Measurements from ENCODE around the gene BBS1.
"Not testable (repeated sequence)": the region's sequence is repeated elsewhere in the genome, so short reads cannot be mapped to it uniquely, and the experiment has no call there.

The BBS1 gene

GRCh38 chr11:66582565-66583147, 72.2 kb downstream of the BBS1 start:
- H3K4ac ChIP-seq (ENCODE audit: low read depth in 1 of 2, low read length in 2 of 2); H3K14ac ChIP-seq (ENCODE audit: low read length in 2 of 2); DNase-seq; H3K79me1 ChIP-seq (replicated peaks; ENCODE audit: low read length, poor library complexity, severe bottlenecking); H3K4me3 ChIP-seq (ENCODE audit: insufficient read depth in 1 of 2, low read depth in 1 of 2, low read length in 2 of 2); H3K18ac ChIP-seq (ENCODE audit: low read depth in 1 of 2, low read length in 2 of 2); H3K27ac ChIP-seq (ENCODE audit: low read length, poor library complexity, severe bottlenecking); H3K23ac ChIP-seq (ENCODE audit: low read length in 2 of 2); H2BK15ac ChIP-seq (ENCODE audit: low read depth, poor library complexity, severe bottlenecking); H3K4me1 ChIP-seq (ENCODE audit: control insufficient read depth, insufficient read depth, low read depth, low read length); H3K9me3 ChIP-seq (ENCODE audit: control insufficient read depth, low read length); H4K91ac ChIP-seq (ENCODE audit: low read length); H3K4me2 ChIP-seq (ENCODE audit: low read length, poor library complexity, severe bottlenecking); H2BK120ac ChIP-seq (ENCODE audit: low read depth, low read length); H2BK12ac ChIP-seq (ENCODE audit: low read length in 2 of 2); H3K36me3 ChIP-seq (ENCODE audit: control insufficient read depth in 1 of 2, insufficient read depth in 2 of 2, low read depth in 1 of 2, low read length in 2 of 2); H3K27me3 ChIP-seq (ENCODE audit: control insufficient read depth in 1 of 2, insufficient read depth in 1 of 2, low read length in 2 of 2); H2AK5ac ChIP-seq (ENCODE audit: low read length, severe bottlenecking); H2BK5ac ChIP-seq (ENCODE audit: low read depth, low read length, poor library complexity, severe bottlenecking); H2AFZ ChIP-seq (ENCODE audit: low read depth, low read length); H3K9ac ChIP-seq (ENCODE audit: low read length); H4K8ac ChIP-seq (ENCODE audit: low read length): not testable (repeated sequence)
- 95% methylated on average over 3 of the region's 3 CpGs for WGBS

Data from mesenchymal stem cell (in vitro differentiated cells and primary cell).